Measurements from ENCODE around the gene TEAD2. TPM values are rescaled to one million over a fixed set of nuclear protein-coding genes. Genes with fewer than 3 reads are reported as not detected.
"Not testable (repeated sequence)": the region's sequence is repeated elsewhere in the genome, so short reads cannot be mapped to it uniquely, and the experiment has no call there.

TEAD2 gene
- total RNA-seq, 3 donors from 2014 or later, result 9.8 to 64.0 (median 21.8) TPM

GRCh38 chr19:49315111-49315510, 47.1 kb downstream of the TEAD2 start:
- no peak for TF ChIP-seq CTCF (IDR thresholded peaks at IDR 0.05)
- DNase-seq, result no peak
- no peak overlapping the region for H3K4me3 ChIP-seq
- intact Hi-C loops (cut with DNase I, micrococcal nuclease), result no loop called here
- H3K9me3 ChIP-seq, result peaks cover 7% of the 10 kb centered on the region
- ATAC-seq, result no peak
- no peaks in the 10 kb centered on the region for H3K4me1 ChIP-seq (ENCODE audit: low read depth)
- no peaks in the 10 kb centered on the region for H3K36me3 ChIP-seq (ENCODE audit: low read depth)

- H3K4me3 ChIP-seq, result no peak overlapping the region
- no peak for TF ChIP-seq CTCF (IDR thresholded peaks at IDR 0.05)
- intact Hi-C loops (cut with DNase I, micrococcal nuclease), result no loop called here
- ATAC-seq, result no peak
- no peaks in the 10 kb centered on the region for H3K4me1 ChIP-seq (ENCODE audit: low read depth)
- H3K9me3 ChIP-seq, result no peaks in the 10 kb centered on the region
- H3K36me3 ChIP-seq (ENCODE audit: low read depth), result no peaks in the 10 kb centered on the region
- DNase-seq, result no peak
Measured at GRCh38 chr19:49309087-49309486, 53.1 kb downstream of the TEAD2 start.

- H3K4me1 ChIP-seq (ENCODE audit: low read depth); DNase-seq; H3K4me3 ChIP-seq; intact Hi-C loops (cut with DNase I, micrococcal nuclease); H3K9me3 ChIP-seq; H3K36me3 ChIP-seq (ENCODE audit: low read depth): not testable (repeated sequence)
- ATAC-seq, result peak; percentile 28
Measured at GRCh38 chr19:49306734-49307133, 55.5 kb downstream of the TEAD2 start.

- no peak for TF ChIP-seq CTCF (IDR thresholded peaks at IDR 0.05)
- DNase-seq (no peak), ATAC-seq (no peak)
- intact Hi-C loops (cut with DNase I, micrococcal nuclease), result no loop called here
- no peaks in the 10 kb centered on the region for H3K36me3 ChIP-seq (ENCODE audit: low read depth)
- no peak overlapping the region for H3K4me3 ChIP-seq
- H3K4me1 ChIP-seq (ENCODE audit: low read depth), result no peaks in the 10 kb centered on the region
- no peaks in the 10 kb centered on the region for H3K9me3 ChIP-seq
Measured at GRCh38 chr19:49301866-49302252, 60.4 kb downstream of the TEAD2 start.

- H3K4me3 ChIP-seq, result no peak overlapping the region
- ATAC-seq (peak; percentile 97), DNase-seq (peak; percentile 81 to 91 (median 84))
- TF ChIP-seq CTCF (IDR thresholded peaks at IDR 0.05), result peak; percentile 88
- no peaks in the 10 kb centered on the region for H3K36me3 ChIP-seq (ENCODE audit: low read depth)
- H3K4me1 ChIP-seq (ENCODE audit: low read depth), result no peaks in the 10 kb centered on the region
- intact Hi-C loops (cut with DNase I, micrococcal nuclease), result no loop called here
- no peaks in the 10 kb centered on the region for H3K9me3 ChIP-seq
Measured at GRCh38 chr19:49301165-49301865, 60.9 kb downstream of the TEAD2 start.

- DNase-seq; H3K4me3 ChIP-seq; ATAC-seq; intact Hi-C loops (cut with DNase I, micrococcal nuclease); H3K4me1 ChIP-seq (ENCODE audit: low read depth); H3K36me3 ChIP-seq (ENCODE audit: low read depth); H3K9me3 ChIP-seq: not testable (repeated sequence)
Measured at GRCh38 chr19:49298653-49299052, 63.6 kb downstream of the TEAD2 start.

- TF ChIP-seq CTCF (IDR thresholded peaks at IDR 0.05), result no peak
- ATAC-seq (no peak), DNase-seq (no peak)
- intact Hi-C loops (cut with DNase I, micrococcal nuclease), result no loop called here
- Histone ChIP-seq H3K4me3 (no peak overlapping the region), H3K4me1 (ENCODE audit: low read depth) (no peaks in the 10 kb centered on the region), H3K9me3 (no peaks in the 10 kb centered on the region), H3K36me3 (ENCODE audit: low read depth) (no peaks in the 10 kb centered on the region)
Measured at GRCh38 chr19:49297403-49297802, 64.8 kb downstream of the TEAD2 start.
